Osteoblast (primary cell): ENCODE measurements around the gene BRME1. TPM values are rescaled to one million over a fixed set of nuclear protein-coding genes. Genes with fewer than 3 reads are reported as not detected.

Source experiments
- DNase-seq: peaks from one replicate; pipeline ENCODE4 v3.0.0; 2011; ENCODE audit warnings: low spot score, mixed read lengths; ENCODE audit not compliant: insufficient read length; ENCODE audit errors: missing footprints
- H2AFZ ChIP-seq: 2 replicates; pipeline ENCODE4 v1.6.0; 2011; ENCODE audit warnings: mild to moderate bottlenecking, low read length
- H3K27ac ChIP-seq: 2 replicates; pipeline ENCODE4 v1.5.1; 2011; ENCODE audit warnings: mild to moderate bottlenecking, low read depth, low read length, moderate library complexity
- H3K27me3 ChIP-seq: 2 replicates; pipeline ENCODE4 v1.6.0; 2012; ENCODE audit warnings: mild to moderate bottlenecking, control low read depth, inconsistent platforms, low read length, moderate library complexity; ENCODE audit not compliant: insufficient read depth
- H3K36me3 ChIP-seq: 2 replicates; pipeline ENCODE4 v1.5.1; 2011; ENCODE audit warnings: mild to moderate bottlenecking, low read length, control low read depth, moderate library complexity; ENCODE audit not compliant: insufficient read depth
- H3K4me1 ChIP-seq: 2 replicates; pipeline ENCODE4 v1.5.1; 2011; ENCODE audit warnings: mild to moderate bottlenecking, low read length, control low read depth, moderate library complexity; ENCODE audit not compliant: insufficient read depth
- H3K4me2 ChIP-seq: 2 replicates; pipeline ENCODE4 v1.6.0; 2011; ENCODE audit warnings: mild to moderate bottlenecking, low read length; ENCODE audit not compliant: insufficient read depth
- H3K4me3 ChIP-seq: fragments of 200-600 bp; sonication (generic); 3 replicates; pipeline ENCODE4 v1.5.1; 2012; ENCODE audit warnings: mild to moderate bottlenecking, low read length, inconsistent platforms; ENCODE audit not compliant: insufficient read depth
- H3K79me2 ChIP-seq: 2 replicates; pipeline ENCODE4 v1.6.0; 2012; ENCODE audit warnings: mild to moderate bottlenecking, low read length, control low read depth, inconsistent platforms; ENCODE audit not compliant: insufficient read depth
- H3K9me3 ChIP-seq: 2 replicates; pipeline ENCODE4 v1.5.1; 2011; ENCODE audit warnings: low read depth, low read length, control low read depth
- H4K20me1 ChIP-seq: 2 replicates; pipeline ENCODE4 v1.6.0; 2012; ENCODE audit warnings: mild to moderate bottlenecking, low read length, control low read depth; ENCODE audit not compliant: insufficient read depth
- total RNA-seq: library from RNA; depleted of rRNA; stranded (reverse); fragments of >200 nt; gene quantifications from 2 replicates; pipeline ENCODE4 v1.2.3, GENCODE V29; 2012
- TF ChIP-seq, protein P1 (sequence below): IDR thresholded peaks from 2 replicates; pipeline ENCODE4 v1.5.1; 2011; ENCODE audit warnings: mild to moderate bottlenecking, low read depth, low read length, moderate library complexity; ENCODE audit errors: extremely low read depth

The BRME1 gene
- total RNA-seq, 1 donor: 0.72 TPM

DNA sequence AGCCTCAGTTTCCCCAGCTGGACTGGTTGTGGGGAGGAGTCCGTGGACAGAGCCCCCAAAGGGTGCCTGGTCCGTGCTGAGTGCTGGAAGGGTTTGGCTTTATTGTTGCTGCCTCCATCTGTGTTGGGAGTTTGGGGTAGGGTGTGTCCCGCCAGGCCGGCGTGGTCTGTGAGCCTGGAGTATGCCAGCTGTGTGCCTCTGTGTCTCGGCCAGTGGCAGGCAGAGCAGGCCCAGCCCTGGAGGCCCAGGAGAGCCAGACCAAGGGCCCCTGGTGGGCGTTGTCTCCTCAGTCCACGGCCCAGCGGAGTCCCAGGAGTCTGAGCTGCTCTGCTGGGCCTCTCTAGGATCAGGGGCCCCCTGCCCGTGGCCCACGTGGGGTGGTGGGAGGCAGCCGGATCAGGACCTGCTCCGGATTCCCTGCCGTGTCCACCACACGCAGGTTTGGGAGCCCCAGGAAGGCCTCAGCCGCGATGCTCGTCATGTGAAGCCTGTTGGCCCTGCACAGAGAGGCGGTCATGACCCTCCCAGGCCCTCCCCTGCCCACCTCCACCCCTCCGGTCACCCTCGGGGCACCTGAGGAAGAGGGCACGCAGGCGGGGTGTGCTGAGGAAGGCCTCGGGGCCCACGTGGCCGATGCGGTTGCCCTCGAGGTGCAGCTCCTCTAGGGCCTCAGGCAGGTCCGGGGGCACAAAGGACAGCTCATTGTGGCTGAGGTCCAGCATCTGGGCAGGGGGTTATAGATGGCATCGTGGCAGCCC is 25.7 kb upstream of the BRME1 start:
- H3K4me3 ChIP-seq: no peak overlapping the region
- no peaks in the 10 kb centered on the region for H3K9me3 ChIP-seq
- no peak overlapping the region for H3K27ac ChIP-seq
- H3K4me2 ChIP-seq: no peak overlapping the region
- no peaks in the 10 kb centered on the region for H3K4me1 ChIP-seq
- no peak overlapping the region for H2AFZ ChIP-seq
- DNase-seq: peak; percentile 58
- TF ChIP-seq, protein P1, sequence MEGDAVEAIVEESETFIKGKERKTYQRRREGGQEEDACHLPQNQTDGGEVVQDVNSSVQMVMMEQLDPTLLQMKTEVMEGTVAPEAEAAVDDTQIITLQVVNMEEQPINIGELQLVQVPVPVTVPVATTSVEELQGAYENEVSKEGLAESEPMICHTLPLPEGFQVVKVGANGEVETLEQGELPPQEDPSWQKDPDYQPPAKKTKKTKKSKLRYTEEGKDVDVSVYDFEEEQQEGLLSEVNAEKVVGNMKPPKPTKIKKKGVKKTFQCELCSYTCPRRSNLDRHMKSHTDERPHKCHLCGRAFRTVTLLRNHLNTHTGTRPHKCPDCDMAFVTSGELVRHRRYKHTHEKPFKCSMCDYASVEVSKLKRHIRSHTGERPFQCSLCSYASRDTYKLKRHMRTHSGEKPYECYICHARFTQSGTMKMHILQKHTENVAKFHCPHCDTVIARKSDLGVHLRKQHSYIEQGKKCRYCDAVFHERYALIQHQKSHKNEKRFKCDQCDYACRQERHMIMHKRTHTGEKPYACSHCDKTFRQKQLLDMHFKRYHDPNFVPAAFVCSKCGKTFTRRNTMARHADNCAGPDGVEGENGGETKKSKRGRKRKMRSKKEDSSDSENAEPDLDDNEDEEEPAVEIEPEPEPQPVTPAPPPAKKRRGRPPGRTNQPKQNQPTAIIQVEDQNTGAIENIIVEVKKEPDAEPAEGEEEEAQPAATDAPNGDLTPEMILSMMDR: no peak
- H3K27me3 ChIP-seq: no peaks in the 10 kb centered on the region
- no peaks in the 10 kb centered on the region for H4K20me1 ChIP-seq
- no peaks in the 10 kb centered on the region for H3K79me2 ChIP-seq
- peaks cover 19% of the 10 kb centered on the region for H3K36me3 ChIP-seq

DNA sequence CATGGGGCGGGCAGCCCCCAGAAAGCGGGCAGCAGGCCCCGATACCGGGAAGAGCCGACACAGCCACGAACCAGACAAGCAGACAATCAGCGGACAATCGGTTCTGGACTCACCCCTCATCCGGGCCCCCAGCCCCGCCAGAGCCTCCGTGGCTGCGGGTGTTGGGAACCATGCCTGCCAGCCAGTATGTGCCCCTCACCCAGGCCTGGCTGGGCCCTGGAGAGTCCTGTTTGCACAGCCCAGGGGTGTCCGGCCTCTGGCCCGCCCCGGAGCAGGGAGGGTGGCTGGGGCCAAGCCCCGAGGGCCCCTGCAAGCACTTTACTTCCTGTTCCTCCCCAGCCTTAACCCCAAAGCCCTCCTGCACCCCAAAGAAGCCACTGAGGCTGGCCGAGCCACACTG is 24.5 kb upstream of the BRME1 start:
- Histone ChIP-seq H3K36me3 (peaks cover 22% of the 10 kb centered on the region), H4K20me1 (no peaks in the 10 kb centered on the region), H3K4me1 (no peaks in the 10 kb centered on the region), H3K4me3 (no peak overlapping the region), H3K9me3 (no peaks in the 10 kb centered on the region), H3K27ac (no peak overlapping the region), H3K27me3 (no peaks in the 10 kb centered on the region), H2AFZ (no peak overlapping the region), H3K4me2 (no peak overlapping the region), H3K79me2 (no peaks in the 10 kb centered on the region)
- DNase-seq: peak; percentile 67
- TF ChIP-seq, protein P1: no peak

DNA sequence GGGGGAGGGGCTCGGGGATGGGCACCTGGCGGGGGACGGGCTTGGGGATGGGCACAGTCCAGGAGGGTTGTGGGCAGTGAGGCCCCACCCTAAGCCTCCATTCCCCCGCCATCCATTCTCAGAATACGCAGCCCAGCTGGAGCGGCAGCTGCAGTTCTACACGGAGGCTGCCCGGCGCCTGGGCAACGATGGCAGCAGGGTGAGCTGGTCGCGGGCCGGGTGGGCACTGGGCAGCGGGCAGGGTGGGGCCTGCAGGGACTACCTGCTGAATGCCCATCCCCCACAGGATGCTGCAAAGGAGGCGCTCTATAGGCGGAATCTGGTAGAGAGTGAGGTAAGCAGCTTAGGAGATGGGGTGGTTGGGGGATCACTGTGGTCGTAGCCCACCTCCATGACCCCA is 24.0 kb upstream of the BRME1 start:
- Histone ChIP-seq H3K79me2 (no peaks in the 10 kb centered on the region), H3K4me2 (no peak overlapping the region), H2AFZ (no peak overlapping the region), H3K4me1 (no peaks in the 10 kb centered on the region), H3K27ac (no peak overlapping the region), H3K36me3 (peaks cover 27% of the 10 kb centered on the region), H3K4me3 (no peak overlapping the region), H3K9me3 (no peaks in the 10 kb centered on the region), H4K20me1 (no peaks in the 10 kb centered on the region), H3K27me3 (no peaks in the 10 kb centered on the region)
- no peak for DNase-seq
- TF ChIP-seq, protein P1: no peak

DNA sequence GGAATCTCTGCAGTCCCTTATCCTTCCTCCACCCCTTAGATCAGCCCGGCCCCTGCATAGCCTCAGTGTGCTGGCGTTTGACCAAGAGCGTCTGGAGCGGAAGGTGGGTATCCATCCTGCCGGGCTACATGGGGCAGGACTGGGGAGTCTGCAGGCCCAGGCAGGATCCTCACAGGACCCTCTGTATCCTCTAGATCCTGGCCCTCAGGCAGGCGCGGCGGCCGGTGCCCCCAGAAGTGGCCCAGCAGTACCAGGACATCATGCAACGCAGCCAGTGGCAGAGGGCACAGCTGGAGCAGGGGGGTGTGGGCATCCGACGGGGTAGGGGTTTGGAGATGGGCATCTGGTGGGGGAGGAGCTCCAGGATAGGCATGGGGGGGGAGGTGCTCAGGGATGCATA is 23.4 kb upstream of the BRME1 start:
- Histone ChIP-seq H4K20me1 (no peaks in the 10 kb centered on the region), H3K36me3 (peaks cover 30% of the 10 kb centered on the region), H2AFZ (no peak overlapping the region), H3K9me3 (no peaks in the 10 kb centered on the region), H3K79me2 (no peaks in the 10 kb centered on the region), H3K4me2 (no peak overlapping the region), H3K4me1 (no peaks in the 10 kb centered on the region), H3K27ac (no peak overlapping the region), H3K4me3 (no peak overlapping the region), H3K27me3 (no peaks in the 10 kb centered on the region)
- peak; percentile 90 for DNase-seq
- TF ChIP-seq, protein P1: no peak
